NCI-H2227 (cell line): Measurements from ENCODE around the gene SIK1.
"Not testable (repeated sequence)": the region's sequence is repeated elsewhere in the genome, so short reads cannot be mapped to it uniquely, and the experiment has no call there.

Experiments used
- DNase-seq: peaks from one replicate; lab custom pipeline; 2025; ENCODE audit not compliant: unreplicated experiment; lab: John Stamatoyannopoulos, UW

SIK1 gene

DNA sequence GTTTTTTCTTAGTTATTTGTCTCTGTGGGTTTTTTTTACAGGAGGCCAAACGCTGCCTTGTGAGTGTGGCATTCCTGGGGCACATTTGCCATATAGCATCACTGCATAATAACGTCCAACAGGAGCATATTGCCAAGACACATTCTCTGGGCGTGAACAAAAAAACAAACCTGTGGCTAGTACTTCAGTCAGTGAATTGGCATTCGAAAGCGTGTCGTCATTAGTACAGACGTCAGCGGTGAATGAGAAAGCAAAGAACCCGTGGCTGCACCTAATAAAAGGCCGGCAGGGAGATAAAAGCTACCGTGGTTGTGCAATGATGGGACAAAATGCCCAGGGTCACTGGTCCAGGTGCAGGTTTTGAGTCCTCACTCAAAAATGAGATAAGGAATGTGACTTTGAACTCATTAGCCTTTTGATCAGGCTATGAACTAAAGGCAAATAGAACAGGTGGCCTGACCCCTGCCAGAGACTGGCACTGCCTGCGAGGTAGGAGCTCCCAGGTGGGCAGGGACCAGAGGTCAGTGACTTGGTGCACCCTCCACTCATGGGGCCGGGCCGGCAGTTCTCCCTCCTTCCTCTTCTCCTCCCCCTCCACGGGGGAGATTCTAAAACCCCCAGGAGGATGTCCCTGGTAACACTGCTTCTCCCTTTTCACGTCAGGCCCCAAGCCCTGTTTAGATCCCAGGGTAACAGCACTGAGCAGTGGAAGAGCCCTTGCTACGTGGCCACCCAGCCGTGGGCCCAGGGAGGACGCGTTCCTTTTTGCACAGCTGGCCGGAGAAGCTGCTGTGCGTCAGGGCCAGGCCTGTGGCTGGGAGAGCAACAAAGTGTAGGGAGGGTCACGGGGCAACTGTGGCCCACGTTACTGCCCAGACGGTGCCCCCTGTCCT, 14.2 kb upstream of the SIK1 start:
- not testable (repeated sequence) for DNase-seq

DNA sequence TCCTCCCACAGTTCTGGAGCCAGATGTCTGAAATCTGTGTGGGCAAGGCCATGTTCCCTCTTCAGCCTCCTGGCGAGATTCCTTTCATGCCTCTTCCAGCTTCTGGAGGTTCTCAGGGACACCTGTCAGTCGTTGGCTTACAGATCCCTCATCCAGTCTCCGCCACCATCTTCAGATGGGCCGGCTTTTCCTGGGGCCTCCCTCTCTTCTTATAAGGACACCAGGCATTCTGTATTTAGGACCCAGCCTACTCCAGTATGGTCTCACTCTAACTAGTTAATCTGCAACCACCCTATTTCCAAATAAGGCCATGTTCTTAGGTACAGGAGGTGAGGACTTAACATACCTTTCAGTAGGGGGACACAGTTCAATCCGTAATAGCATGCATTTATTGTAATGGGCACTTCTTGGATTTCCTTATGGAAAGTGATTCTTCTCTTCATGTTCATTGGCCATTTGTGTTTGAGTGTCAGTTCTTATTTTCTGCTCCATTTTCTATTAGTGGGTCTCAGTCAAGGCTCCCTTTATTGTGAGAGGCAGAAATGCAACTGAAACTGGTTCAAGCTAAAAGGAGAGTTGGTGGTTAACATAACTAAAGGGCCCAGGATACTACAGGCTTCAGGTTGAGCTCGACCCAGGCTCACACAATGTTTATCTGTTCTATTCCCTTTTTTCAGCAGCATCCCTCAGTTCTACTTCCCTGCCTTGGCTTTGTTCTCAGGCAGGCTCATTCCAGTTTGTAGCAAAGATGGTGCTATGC, 12.6 kb upstream of the SIK1 start:
- DNase-seq = not testable (repeated sequence)

DNA sequence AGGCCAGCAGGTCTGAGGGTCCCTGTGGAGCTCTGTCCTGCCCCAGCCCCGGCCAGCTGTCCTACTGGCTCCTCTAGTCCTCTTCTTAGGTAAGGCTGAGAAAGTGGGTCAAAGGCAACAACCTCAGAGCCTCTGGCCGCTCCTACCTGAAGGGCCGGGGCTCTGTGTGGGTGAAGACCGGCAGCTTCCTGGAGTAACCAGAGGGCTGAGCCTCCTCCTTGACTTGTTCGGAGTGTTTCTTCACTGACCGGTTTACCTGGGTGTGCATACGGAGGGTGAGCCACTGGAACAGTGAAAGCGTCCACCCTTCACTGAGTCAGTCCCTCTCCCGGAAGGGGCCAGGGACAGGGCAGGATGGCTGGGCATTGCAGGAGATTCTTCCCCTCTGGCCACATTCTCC, 9.3 kb upstream of the SIK1 start:
- not testable (repeated sequence) for DNase-seq

DNA sequence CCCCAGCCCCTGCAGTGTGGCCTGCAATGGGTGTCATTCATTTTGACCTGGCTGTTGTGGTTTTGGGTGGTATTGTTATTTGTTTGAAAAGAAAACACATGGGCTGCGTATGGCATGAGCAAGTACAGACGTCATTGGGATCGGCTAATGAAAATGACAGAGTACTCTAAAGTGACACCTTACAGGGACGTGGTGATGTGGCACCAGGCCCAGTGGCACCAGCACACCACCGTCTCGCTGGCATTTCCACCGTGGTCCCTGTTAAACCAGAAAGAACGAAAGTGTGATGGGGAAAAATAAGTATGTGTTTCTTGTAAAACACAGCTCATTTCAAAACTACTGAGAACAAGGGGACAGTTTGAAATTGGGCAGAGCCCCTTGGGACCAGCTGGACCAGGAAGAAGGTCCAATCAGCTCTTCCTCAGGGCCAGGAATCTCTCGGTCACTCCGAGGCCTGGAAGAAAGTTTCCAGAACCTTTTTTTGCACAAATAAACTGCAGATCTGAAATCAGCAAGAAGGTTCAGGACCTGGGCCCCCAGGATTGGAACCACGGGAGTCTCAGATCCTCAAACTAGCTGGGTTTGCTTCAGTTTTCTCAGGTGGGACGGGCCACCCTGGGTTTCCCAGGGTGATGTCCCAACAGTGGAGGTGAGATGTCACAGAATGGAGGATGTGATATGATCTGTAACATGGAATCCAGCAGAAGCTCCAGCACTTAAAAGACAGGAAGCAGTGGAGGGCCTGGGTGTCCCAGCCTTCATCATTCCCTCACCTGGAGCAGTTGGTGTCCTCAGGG, 6.6 kb upstream of the SIK1 start:
- DNase-seq = not testable (repeated sequence)

- DNase-seq = not testable (repeated sequence)
Measured at GRCh38 chr21:43430830-43431416, 4.0 kb upstream of the SIK1 start.

DNA sequence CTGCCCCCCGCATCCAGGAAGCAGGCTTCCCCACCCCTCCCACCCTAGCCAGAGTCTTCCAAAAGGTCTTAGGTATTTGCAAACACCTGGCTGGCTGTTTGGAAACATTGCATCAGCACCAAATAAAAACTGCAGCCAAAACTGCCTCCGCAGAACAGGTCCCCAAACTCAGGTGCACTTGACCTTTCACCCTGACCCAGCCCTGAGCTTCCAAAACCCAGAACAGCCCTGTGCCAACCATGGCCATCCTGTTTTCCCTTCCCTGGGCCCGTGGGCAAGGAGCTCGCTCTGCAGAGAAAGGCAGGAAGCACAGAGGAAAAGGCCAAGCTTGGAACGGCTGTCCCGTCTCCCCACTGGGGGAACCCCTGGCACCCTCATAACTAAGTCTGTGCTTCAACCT, 2.0 kb upstream of the SIK1 start:
- not testable (repeated sequence) for DNase-seq

GRCh38 chr21:43427242-43427559, 270 bp upstream of the SIK1 start:
- DNase-seq = not testable (repeated sequence)

DNA sequence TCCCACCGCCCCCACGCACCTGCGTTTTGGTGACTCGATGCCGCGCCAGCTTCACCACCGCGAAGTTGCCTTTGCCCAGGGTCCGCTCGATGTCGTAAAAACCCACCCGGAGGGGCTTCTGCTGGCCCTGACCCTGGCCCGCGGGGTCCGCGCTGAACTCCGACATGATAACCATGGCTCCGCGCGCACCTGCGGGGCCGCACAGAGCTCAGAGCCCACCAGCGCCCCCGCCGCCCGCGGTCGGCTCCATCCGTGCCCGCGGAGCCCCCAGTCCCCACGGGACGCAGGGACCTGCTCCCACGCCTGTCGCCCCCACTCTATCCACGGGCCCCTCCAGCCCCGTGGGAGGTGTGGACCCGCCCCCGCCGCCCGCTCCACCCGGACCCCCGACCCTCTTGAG, 927 bp downstream of the SIK1 start:
- not testable (repeated sequence) for DNase-seq

- DNase-seq = not testable (repeated sequence)
Measured at GRCh38 chr21:43419475-43419874, 7.5 kb downstream of the SIK1 start.

DNA sequence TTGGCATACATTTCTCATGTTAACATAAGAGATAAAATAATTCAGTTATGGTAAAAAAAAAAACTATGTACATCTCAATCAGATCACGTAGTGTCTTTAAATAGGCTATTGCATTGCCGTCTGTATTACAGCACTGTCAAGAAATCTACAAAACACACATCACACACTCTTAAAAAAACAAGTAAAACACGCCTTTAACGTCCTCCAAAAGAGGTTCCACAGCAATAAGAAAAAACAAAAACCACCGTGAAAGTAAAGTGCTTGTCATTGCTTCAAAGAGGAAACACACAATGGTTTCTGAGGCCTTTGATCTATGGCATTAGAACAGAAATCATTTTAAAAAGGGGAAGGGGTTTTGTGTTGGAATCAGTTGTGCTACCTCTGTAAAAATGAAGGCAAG, 12.4 kb downstream of the SIK1 start:
- DNase-seq = not testable (repeated sequence)

GRCh38 chr21:43412020-43412788, 14.7 kb downstream of the SIK1 start:
- DNase-seq = not testable (repeated sequence)

GRCh38 chr21:43410456-43411068, 16.4 kb downstream of the SIK1 start:
- DNase-seq = not testable (repeated sequence)

DNA sequence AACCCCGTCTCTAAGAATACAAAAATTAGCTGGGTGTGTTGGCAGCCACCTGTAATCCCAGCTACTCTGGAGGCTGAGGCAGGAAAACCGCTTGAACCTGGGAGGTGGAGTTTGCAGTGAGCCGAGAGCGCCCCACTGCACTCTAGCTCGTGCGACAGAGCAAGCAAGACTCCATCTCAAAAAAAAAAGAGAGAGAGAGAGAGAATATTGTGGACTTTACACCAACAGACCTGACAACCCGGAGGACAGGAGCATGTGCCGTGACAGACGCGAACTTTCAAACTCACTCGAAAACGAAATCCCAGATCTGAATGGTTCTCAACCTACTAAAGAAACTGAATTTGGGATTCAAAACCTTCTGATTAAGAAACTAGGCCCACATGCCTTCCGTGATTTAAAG, 19.8 kb downstream of the SIK1 start:
- DNase-seq = not testable (repeated sequence)

- not testable (repeated sequence) for DNase-seq
Measured at GRCh38 chr21:43404450-43404849, 22.5 kb downstream of the SIK1 start.

- DNase-seq = not testable (repeated sequence)
Measured at GRCh38 chr21:43403651-43404430, 23.1 kb downstream of the SIK1 start.

DNA sequence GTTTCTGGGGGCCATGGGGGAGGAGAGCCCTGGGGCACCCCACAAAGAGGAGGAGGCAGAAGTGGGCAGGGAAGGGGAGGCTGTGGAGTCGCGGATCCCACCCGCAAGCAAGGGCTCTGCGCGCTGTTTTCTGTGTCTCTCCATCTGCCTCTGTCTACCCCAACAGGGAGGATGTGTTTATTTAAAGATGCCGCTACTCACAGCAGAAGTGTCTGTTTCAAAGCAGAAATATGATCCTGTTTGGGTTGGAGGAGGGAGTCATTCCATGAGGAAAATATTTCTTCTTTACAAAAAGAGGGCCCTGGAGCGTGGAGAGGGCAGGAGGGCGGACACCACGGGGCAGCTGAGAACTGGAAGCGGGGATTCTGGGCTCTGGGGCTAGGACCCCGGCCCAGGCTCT, 25.8 kb downstream of the SIK1 start:
- not testable (repeated sequence) for DNase-seq

DNA sequence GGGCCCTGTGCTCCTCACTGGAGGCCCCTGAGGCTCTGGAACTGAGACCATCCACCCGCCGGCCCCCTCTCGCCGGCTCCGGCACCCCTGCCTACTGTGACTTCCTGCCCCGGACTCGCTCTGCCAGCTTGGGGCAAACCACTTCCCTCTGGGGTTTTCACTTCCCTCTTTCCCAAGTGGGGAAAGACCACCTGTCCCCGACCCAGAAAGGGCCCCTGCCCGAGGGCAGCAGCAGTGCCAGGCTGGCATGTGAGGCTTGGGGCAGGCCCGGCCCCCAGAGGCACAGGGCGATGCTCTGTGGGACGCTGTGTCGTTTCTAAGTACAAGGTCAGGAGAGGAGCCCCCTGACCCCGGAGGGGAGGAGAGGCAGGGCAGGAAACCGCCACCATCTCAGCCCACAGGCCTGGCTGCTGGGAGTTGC, 27.3 kb downstream of the SIK1 start:
- not testable (repeated sequence) for DNase-seq

DNA sequence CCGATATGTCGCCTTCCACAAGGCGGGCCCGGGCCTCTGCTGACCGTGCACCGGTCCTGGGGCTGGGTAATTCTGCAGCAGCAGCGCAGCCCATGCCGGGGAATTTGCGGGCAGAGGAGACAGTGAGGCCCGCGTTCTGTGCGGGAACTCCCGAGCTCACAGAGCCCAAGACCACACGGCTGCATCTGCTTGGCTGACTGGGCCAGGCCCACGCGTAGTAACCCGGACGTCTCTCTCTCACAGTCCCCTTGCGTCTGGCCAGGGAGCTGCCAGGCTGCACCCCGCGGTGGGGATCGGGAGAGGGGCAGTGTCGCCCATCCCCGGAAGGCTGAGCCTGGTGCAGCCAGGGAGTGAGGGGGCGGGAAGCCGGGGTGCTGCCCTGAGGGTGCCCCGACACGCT, 27.8 kb downstream of the SIK1 start:
- DNase-seq = not testable (repeated sequence)

GRCh38 chr21:43398533-43398932, 28.4 kb downstream of the SIK1 start:
- DNase-seq = not testable (repeated sequence)
